ENCODE measurements around the gene CDK5.
A peak's percentile ranks its signal among the peaks of the same experiment; 100 is the strongest.
"Not testable (repeated sequence)": the region's sequence is repeated elsewhere in the genome, so short reads cannot be mapped to it uniquely, and the experiment has no call there.

CDK5 gene

GRCh38 chr7:151057989-151058780 is 488 bp upstream of the CDK5 start:
- peak; percentile 100 for DNase-seq (ENCODE audit: low read depth, low spot score)

- peak; percentile 83 for DNase-seq (ENCODE audit: low read depth, low spot score)
Observed at GRCh38 chr7:151056666-151057505, 811 bp downstream of the CDK5 start.

GRCh38 chr7:151056283-151056665 is 1.4 kb downstream of the CDK5 start:
- no peak for DNase-seq (ENCODE audit: low read depth, low spot score)

GRCh38 chr7:151053751-151054150 is 3.9 kb downstream of the CDK5 start:
- no peak for DNase-seq (ENCODE audit: low read depth, low spot score)

GRCh38 chr7:151053096-151053495 is 4.6 kb downstream of the CDK5 start:
- peak; percentile 50 for DNase-seq (ENCODE audit: low read depth, low spot score)

- peak; percentile 92 for DNase-seq (ENCODE audit: low read depth, low spot score)
Observed at GRCh38 chr7:151051108-151051507, 6.6 kb downstream of the CDK5 start.

- DNase-seq (ENCODE audit: low read depth, low spot score), result no peak
Observed at GRCh38 chr7:151048911-151049463, 8.7 kb downstream of the CDK5 start.

GRCh38 chr7:151047976-151048815 is 9.5 kb downstream of the CDK5 start, which contains the start of gene ASIC3:
Gene ASIC3, plus strand, starts transcription at chr7:151048531. Its CDS starts 355 bp downstream, at chr7:151048886.
- DNase-seq (ENCODE audit: low read depth, low spot score), result no peak

- no peak for DNase-seq (ENCODE audit: low read depth, low spot score)
Observed at GRCh38 chr7:151046603-151047573, 10.8 kb downstream of the CDK5 start.

GRCh38 chr7:151045967-151046366 is 11.7 kb downstream of the CDK5 start:
- no peak for DNase-seq (ENCODE audit: low read depth, low spot score)

- no peak for DNase-seq (ENCODE audit: low read depth, low spot score)
Observed at GRCh38 chr7:151045262-151045661, 12.4 kb downstream of the CDK5 start.

GRCh38 chr7:151043959-151044358 is 13.7 kb downstream of the CDK5 start:
- no peak for DNase-seq (ENCODE audit: low read depth, low spot score)

GRCh38 chr7:151043449-151043848 is 14.2 kb downstream of the CDK5 start:
- not testable (repeated sequence) for DNase-seq (ENCODE audit: low read depth, low spot score)

- DNase-seq (ENCODE audit: low read depth, low spot score), result no peak
Observed at GRCh38 chr7:151040616-151041375, 16.9 kb downstream of the CDK5 start.

GRCh38 chr7:151039850-151040548 is 17.7 kb downstream of the CDK5 start:
- no peak for DNase-seq (ENCODE audit: low read depth, low spot score)

- DNase-seq (ENCODE audit: low read depth, low spot score), result peak; percentile 63
Observed at GRCh38 chr7:151038951-151039849, 18.5 kb downstream of the CDK5 start.

- DNase-seq (ENCODE audit: low read depth, low spot score), result no peak
Observed at GRCh38 chr7:151035902-151036301, 21.8 kb downstream of the CDK5 start.
